ENCODE measurements around the gene PKHD1. TPM values are rescaled to one million over a fixed set of nuclear protein-coding genes. Genes with fewer than 3 reads are reported as not detected.

PKHD1 gene
- total RNA-seq, 2 donors from 2014 or later: 0.20 TPM

DNA sequence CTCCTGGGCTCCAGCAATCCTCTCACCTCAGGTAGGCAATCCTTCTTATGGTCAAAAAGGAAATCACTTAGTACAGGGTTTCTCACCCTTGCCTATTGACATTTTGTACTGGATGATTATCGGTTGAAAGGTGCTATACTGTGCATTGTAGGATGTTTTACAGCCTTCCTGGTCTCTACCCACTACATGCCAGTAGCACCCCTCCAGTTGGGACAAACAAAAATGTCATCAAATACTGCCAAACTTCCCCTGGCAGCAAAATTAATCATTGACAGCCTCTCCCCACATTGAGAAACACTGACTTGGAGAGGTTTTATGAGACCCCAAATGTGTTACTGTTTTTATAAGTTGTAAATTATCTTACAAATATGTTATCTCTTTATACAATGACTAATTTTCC lies 368.1 kb downstream of the PKHD1 start:
- 67% methylated on average over 1 of the region's 1 CpG; no CpG with 5 or more reads in 1 of the 2 experiments for WGBS, 2 experiments (ENCODE audit: insufficient coverage in 1 of 2, insufficient read length in 1 of 2)
- Mint-ChIP-seq H3K4me3 (no peak overlapping the region), H3K9me3 (no peaks in the 10 kb centered on the region), H3K4me1 (peaks cover 18% of the 10 kb centered on the region), H3K36me3 (ENCODE audit: low read depth) (no peaks in the 10 kb centered on the region), H3K27ac (no peak overlapping the region), H3K27me3 (ENCODE audit: insufficient read depth) (no peaks in the 10 kb centered on the region)
- H3K27me3 ChIP-seq (ENCODE audit: control insufficient read depth, insufficient read depth, low read length, poor library complexity, severe bottlenecking): no peaks in the 10 kb centered on the region
- H3K9ac ChIP-seq (ENCODE audit: extremely low read depth, low read length, poor library complexity, severe bottlenecking): no peak overlapping the region
- TF ChIP-seq, protein P1, sequence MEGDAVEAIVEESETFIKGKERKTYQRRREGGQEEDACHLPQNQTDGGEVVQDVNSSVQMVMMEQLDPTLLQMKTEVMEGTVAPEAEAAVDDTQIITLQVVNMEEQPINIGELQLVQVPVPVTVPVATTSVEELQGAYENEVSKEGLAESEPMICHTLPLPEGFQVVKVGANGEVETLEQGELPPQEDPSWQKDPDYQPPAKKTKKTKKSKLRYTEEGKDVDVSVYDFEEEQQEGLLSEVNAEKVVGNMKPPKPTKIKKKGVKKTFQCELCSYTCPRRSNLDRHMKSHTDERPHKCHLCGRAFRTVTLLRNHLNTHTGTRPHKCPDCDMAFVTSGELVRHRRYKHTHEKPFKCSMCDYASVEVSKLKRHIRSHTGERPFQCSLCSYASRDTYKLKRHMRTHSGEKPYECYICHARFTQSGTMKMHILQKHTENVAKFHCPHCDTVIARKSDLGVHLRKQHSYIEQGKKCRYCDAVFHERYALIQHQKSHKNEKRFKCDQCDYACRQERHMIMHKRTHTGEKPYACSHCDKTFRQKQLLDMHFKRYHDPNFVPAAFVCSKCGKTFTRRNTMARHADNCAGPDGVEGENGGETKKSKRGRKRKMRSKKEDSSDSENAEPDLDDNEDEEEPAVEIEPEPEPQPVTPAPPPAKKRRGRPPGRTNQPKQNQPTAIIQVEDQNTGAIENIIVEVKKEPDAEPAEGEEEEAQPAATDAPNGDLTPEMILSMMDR (conservative IDR thresholded peaks at IDR 0.05): no peak
- H3K4me3 ChIP-seq (ENCODE audit: low read length): no peak overlapping the region
- no peak overlapping the region for H3K27ac ChIP-seq (ENCODE audit: low read depth, low read length)
- no peaks in the 10 kb centered on the region for H3K9me3 ChIP-seq (ENCODE audit: control insufficient read depth, low read length)
- H3K36me3 ChIP-seq (ENCODE audit: control insufficient read depth, insufficient read depth, low read length): no peaks in the 10 kb centered on the region
- DNase-seq: no peak
- H3K4me1 ChIP-seq (ENCODE audit: control insufficient read depth, insufficient read depth, low read length): no peaks in the 10 kb centered on the region

DNA sequence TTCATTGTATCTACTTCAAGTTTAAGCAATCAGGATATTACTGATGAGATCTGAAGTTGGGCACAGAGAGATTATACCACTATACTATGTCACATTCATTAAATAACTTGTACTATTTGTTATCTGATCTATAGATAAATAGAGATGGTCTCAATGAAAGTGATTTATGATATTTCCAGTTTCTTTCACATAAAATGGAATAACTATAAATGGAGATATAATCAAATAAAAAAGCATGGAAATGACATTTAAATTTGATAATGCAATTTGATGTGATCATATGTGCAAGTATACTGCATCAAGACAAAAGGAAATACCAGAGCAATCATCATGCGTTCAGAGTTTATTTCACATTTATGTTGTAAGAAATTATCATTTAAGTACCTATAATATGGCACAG lies 368.9 kb downstream of the PKHD1 start:
- Mint-ChIP-seq H3K27ac (no peak overlapping the region), H3K27me3 (ENCODE audit: insufficient read depth) (no peaks in the 10 kb centered on the region), H3K4me3 (no peak overlapping the region), H3K4me1 (peaks cover 12% of the 10 kb centered on the region), H3K36me3 (ENCODE audit: low read depth) (no peaks in the 10 kb centered on the region), H3K9me3 (no peaks in the 10 kb centered on the region)
- Histone ChIP-seq H3K4me3 (ENCODE audit: low read length) (no peak overlapping the region), H3K9me3 (ENCODE audit: control insufficient read depth, low read length) (no peaks in the 10 kb centered on the region), H3K27me3 (ENCODE audit: control insufficient read depth, insufficient read depth, low read length, poor library complexity, severe bottlenecking) (no peaks in the 10 kb centered on the region), H3K36me3 (ENCODE audit: control insufficient read depth, insufficient read depth, low read length) (no peaks in the 10 kb centered on the region), H3K27ac (ENCODE audit: low read depth, low read length) (no peak overlapping the region), H3K4me1 (ENCODE audit: control insufficient read depth, insufficient read depth, low read length) (no peaks in the 10 kb centered on the region), H3K9ac (ENCODE audit: extremely low read depth, low read length, poor library complexity, severe bottlenecking) (no peak overlapping the region)
- 100% methylated on average over 1 of the region's 1 CpG; no CpG with 5 or more reads in 1 of the 2 experiments for WGBS, 2 experiments (ENCODE audit: insufficient coverage in 1 of 2, insufficient read length in 1 of 2)
- TF ChIP-seq, protein P1 (conservative IDR thresholded peaks at IDR 0.05): no peak
- DNase-seq: no peak

DNA sequence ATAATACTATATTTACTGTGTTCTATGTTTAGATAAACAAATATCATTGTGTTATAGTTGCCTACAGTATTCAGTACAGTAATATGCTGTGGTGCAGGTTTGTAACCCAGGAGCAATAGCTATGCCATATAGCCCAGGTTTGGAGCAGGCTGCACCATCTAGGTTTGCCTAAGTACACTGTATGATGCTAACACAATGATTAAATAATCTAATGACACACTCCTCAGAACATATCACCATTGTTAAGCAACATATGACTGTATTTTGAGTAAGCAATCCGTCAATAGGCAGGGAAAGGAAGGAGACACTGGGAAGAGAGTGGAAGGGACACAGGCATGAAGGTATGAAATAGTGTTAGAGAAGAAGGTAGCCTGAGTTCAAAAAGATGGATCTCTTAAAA lies 369.9 kb downstream of the PKHD1 start:
- WGBS, 2 experiments (ENCODE audit: insufficient coverage in 1 of 2, insufficient read length in 1 of 2): 91 to 100% methylated on average over 1 of the region's 1 CpG
- H3K27ac Mint-ChIP-seq: no peak overlapping the region
- H3K9ac ChIP-seq (ENCODE audit: extremely low read depth, low read length, poor library complexity, severe bottlenecking): no peak overlapping the region
- no peak overlapping the region for H3K4me3 Mint-ChIP-seq
- no peaks in the 10 kb centered on the region for H3K27me3 ChIP-seq (ENCODE audit: control insufficient read depth, insufficient read depth, low read length, poor library complexity, severe bottlenecking)
- no peak overlapping the region for H3K27ac ChIP-seq (ENCODE audit: low read depth, low read length)
- TF ChIP-seq, protein P1 (conservative IDR thresholded peaks at IDR 0.05): no peak
- no peaks in the 10 kb centered on the region for H3K9me3 Mint-ChIP-seq
- no peaks in the 10 kb centered on the region for H3K27me3 Mint-ChIP-seq (ENCODE audit: insufficient read depth)
- no peak for DNase-seq
- no peaks in the 10 kb centered on the region for H3K36me3 ChIP-seq (ENCODE audit: control insufficient read depth, insufficient read depth, low read length)
- no peaks in the 10 kb centered on the region for H3K36me3 Mint-ChIP-seq (ENCODE audit: low read depth)
- H3K4me1 Mint-ChIP-seq: peaks cover 5% of the 10 kb centered on the region
- H3K4me1 ChIP-seq (ENCODE audit: control insufficient read depth, insufficient read depth, low read length): no peaks in the 10 kb centered on the region
- no peak overlapping the region for H3K4me3 ChIP-seq (ENCODE audit: low read length)
- no peaks in the 10 kb centered on the region for H3K9me3 ChIP-seq (ENCODE audit: control insufficient read depth, low read length)
